HG03159 (cell line): ENCODE data around the gene ATP6V1D.
"Not testable (repeated sequence)": the region's sequence is repeated elsewhere in the genome, so short reads cannot be mapped to it uniquely, and the experiment has no call there.

Experiments
- ATAC-seq: cut with Tn5 transposase; IDR thresholded peaks from one replicate; pipeline ENCODE4 v1.9.1; 2021; ENCODE audit warnings: mild to moderate bottlenecking, moderate library complexity; ENCODE audit not compliant: unreplicated experiment

Gene ATP6V1D

DNA sequence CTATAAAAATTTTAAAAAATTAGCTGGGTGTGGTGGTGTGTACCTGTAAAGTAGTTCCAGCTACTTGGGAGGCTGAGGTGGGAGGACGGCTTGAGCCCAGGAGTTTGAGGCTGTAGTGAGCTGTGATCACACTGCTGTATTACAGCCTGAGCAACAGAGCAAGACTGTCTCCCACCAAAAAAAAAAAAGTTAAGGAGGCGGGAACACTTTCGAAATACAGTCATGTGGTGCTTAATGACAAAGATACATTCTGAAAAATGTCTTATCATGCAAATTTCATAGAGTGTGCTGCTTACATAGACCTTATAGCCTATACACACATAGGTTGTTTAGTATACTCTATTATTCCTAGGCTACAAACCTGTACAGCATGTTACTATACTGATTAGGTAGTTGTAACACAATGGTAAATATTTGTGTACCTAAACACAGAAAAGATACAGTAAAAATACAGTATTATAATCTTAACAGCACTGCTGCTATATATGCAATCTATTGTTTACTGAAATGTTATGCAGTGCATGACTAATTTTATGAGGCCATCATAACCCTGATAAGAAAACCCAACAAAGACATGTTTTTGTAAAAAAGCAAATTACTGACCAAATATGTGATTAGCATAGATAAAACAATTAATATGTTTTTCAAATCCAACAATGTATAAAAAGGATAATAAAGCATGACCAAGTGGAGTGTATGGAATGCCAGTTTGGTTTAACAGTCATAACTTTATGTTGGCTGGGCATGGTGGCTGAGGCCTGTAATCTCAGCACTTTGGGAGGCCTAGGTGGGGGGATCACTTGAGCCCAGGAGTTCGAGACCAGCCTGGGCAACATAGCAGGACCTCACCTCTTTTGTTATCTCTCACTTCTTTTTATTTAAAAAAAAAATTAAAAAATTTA is 11.9 kb upstream of the ATP6V1D start:
- no peak for ATAC-seq

DNA sequence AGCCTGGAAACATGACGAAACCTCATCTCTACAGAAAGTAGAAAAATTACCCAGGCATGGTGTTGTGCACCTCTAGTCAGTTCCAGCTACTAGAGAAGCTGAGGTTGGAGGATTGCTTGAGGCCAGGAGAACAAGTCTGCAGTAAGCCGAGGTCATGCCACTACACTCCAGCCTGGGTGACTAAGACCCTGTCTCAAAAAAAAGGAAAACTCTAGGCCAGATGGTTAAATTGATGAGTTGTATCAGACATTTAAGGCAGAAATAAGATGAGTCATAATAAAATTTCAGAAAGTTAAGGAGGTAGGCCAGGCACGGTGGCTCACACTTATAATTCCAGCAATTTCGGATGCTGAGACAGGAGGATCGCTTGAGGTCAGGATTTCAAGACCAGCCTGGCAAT is 11.2 kb upstream of the ATP6V1D start:
- ATAC-seq: no peak

DNA sequence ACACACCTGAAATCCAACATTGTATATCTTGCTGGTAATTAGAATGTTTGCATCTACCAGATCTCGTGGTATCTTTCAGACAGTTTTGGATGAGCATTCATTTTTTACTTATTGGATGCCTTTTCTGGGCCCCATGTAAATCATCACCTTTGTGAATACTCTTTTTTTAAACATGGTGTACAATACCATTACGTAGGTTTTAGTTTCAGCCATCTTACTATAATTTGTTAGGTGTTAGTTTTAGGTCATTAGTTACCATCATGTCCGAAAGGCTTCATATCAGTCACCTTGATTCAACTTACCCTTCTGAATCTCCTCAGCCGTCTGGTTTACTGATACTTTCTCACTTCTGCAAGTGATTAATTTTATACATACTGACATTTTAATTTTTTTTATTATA is 5.9 kb upstream of the ATP6V1D start:
- no peak for ATAC-seq

DNA sequence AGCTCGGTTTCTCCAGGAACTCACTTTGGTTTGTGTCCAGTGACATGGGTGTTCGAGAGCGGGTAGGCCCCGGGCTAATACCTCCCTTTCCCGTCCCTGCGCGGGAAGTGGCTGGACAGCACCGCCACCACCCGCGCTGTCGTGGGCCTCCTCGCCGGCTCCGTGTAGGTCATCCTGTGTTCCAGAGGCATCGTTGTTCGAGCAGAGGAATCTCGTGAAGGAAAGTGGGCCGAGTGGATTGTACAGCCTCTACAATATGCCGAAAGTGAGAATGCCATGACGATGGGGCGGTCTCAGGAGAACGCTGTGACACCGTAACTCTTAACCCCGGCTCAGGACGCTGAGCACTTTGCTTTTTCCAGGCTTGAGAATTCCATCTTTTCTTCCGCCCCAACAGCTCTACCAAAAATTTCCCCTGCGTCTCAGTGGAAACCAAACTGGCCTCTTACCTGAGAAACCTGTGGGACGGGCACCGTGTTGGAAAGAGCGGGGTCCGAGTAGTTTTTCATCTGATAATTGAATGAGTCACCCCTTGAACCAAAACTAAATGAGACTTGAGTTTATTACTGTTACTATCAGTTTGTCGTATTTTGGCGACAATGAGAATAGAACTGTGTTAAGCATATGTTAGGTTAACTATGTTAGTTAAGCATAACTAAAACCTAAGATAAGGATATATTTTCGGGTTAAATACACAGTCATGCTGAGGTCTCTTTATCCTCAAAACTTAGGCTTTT is 1.0 kb upstream of the ATP6V1D start:
- peak; percentile 20 for ATAC-seq

DNA sequence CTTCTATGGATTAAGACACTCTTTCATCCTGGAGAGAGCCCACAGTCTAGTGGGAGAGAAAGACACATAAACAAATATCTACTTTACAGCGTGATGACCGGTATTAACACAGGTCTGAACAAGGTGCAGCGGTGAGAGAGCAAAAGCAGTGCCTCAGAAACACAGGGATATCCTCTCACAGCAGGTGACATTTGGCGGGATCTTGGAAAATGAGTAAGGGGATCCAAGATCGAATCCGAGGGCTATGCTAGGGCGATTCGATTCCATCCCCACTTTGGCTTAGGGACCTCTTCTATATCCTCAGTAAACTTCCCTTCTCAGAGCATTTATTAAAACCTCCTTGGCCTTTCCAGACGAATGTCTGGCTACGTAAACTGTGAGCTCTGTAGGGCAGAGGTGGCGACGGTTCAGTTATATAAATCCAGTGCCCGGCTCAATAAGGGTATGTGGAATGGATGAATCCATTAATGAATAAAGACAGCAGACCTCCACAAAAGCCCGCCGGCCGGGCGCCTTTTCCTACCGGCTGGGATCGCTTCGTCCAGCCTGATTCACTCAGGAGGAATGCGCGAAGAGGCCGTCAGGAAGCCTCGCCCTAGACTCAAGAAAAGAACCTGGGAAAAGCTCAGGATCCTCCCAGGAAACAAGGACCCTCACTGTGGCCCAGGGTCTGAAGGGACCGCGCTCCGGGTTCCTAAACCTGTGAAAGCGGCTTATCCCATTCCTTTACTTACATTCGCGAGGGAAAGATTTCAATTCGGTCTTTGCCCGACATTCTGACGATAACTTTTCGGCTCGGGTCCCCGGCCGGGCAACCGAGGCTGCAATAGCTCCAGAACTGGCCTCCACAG is 455 bp downstream of the ATP6V1D start:
- no peak for ATAC-seq

DNA sequence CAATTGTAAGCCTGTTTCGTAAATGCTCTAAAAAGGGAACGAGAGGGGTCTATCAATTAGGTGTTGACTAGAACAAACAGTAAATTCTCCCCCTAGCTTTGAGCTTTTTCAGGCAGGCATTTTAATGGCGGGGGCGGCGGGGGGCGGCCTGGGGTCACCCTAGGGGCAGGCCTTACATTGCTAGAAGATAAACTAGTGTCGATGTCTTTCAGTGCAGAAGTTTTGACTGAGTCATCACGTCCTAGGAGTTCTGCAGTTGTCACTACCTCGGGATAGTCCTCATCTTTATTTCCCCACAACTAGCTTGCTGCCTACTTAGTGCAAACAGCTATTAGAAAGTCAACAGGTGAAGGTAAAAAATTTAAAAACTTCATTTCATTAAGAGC is 1.6 kb downstream of the ATP6V1D start:
- no peak for ATAC-seq

DNA sequence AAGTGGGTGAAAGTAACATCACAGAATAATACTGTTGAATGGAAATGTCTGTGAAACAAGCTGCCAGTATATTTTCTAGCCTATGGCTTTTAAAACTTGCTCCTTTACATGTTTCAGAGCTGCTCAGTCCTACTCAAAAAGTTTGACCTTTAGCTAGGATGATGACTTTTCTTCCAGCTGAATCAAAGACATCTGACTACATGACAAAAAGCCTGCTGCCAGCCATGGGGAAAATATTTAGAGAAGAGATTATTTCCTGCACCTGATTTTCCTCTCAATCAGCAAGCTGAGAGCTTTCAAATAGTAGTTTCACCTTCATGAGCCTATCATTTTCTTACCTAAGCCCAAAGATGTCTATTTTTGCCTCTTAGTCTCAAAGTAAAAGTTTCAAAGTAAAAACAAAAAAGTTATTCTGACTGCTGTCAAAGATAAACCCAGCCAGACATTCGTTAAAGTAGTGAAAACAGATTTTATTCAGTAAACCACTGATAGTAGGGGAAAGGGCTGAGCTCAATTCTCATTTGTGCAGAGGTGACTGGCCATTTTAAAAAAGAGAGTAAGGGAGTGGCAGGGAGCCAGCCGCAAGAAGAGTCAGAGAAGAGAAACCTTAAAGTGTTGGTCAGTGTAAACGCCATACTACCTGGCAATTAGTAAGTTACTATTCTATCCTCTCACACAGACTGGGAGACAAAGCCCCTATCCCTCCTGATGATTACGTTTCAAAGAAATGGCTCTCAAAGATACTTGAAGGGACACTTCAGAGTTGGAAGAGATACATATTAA is 2.2 kb downstream of the ATP6V1D start:
- no peak for ATAC-seq

DNA sequence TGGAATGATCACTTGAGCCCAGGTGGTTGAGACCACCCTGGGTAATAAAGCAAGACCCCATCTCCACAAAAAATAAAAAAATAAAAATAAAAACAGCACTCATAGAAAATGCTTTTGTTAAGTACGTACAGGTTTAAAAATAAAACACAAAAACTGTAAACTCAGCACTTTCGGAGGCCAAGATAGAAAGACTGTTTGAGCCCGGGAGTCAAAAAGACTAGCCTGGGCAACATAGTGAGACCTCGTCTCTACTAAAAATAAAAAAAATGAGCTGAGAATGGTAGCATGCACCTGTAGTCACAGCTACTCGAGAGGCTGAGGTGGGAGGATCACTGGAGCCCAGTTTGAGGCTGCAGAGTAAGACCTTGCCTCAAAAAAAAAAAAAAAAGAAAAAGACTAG is 7.5 kb downstream of the ATP6V1D start:
- no peak for ATAC-seq

DNA sequence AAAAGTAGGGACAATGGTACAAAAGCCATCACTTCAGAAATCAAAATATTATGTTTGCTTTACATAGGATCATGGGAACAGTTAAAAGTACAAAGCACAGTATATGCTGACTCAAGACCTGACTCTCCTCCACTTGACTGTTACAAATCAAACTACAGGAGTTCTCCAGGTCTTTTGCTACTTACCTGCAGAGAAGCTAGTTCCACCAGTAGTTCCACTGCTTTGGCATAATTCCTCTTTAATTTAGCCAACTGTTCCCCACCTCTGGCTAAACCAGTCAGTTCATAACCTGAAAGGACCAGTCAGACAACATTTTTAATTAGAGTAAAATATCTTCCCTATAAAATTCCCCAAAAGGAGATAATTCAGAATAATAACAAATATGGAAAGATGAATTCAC is 14.0 kb downstream of the ATP6V1D start:
- ATAC-seq: no peak

DNA sequence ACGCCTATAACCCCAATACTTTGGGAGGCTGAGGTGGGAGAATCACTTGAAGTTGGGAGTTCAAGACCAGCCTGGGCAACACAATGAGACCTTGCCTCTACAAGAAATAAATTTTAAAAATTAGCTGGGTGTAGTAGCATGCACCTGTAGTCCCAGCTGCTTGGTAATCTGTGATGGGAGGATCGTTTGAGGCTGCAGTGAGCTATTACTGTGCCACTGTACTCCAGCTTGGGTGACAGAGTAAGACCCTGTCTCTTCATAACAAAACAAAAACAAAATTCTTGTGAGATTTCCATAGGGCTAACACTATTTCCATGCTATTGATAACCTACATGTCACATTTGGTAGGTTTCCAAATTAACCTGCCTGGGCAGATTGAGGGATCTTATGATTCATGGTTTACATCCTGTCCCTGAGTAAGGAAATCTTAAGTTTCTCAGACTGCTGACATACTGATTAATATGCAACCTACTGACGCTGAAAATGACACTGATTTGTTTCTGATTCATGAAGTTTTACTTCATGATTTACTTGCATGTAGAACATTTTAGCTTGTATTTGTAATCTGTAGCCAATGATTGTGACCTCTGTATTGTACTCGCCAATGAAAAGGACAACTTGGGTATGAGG is 15.9 kb downstream of the ATP6V1D start:
- no peak for ATAC-seq

DNA sequence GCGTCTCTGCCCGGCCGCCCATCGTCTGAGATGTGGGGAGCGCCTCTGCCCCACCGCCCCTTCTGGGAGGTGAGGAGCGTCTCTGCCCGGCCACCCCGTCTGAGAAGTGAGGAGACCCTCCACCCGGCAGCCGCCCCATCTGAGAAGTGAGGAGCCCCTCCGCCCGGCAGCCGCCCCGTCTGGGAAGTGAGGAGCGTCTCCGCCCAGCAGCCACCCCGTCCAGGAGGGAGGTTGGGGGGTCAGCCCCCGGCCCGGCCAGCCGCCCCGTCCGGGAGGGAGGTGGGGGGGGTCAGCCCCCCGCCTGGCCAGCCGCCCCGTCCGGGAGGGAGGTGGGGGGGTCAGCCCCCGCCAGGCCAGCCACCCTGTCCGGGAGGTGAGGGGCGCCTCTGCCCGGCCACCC is 18.4 kb downstream of the ATP6V1D start:
- not testable (repeated sequence) for ATAC-seq

DNA sequence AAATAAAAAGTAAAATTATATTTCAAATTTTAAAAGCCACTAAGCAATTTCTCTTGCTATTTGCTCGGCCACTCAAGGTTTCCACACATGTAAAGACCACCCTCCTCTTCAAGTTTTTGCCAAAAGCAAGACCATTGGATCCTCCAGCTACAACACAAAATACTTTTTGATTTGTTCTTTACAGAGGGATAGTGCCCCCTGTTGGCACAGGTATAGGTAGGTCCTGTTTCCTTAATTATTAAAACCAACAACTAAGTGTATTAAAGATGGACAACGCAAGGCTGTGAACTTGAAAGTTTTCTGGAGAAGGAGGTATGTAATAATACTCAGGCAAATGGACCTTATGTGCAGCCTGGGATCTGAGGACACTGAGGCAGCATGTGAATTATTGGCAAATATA is 23.8 kb downstream of the ATP6V1D start:
- ATAC-seq: no peak

DNA sequence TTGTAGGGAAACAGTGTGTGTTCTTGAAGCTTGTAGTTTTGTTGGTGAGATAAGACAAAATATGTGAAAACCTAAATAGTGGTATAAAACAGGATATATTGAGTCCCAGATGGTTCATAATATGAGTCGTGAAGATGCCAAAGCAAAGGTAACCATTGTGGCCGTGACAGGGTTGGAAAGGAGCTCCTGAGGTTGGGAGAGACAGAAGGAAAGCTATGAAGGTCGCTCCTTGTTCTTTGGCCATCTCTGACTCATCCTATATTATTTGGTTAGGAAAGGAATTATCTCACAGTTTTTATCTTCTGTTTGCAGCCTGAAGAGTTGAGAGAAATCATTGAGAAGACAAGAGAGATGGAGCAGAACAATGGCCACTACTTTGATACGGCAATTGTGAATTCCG is 27.1 kb downstream of the ATP6V1D start:
- no peak for ATAC-seq

DNA sequence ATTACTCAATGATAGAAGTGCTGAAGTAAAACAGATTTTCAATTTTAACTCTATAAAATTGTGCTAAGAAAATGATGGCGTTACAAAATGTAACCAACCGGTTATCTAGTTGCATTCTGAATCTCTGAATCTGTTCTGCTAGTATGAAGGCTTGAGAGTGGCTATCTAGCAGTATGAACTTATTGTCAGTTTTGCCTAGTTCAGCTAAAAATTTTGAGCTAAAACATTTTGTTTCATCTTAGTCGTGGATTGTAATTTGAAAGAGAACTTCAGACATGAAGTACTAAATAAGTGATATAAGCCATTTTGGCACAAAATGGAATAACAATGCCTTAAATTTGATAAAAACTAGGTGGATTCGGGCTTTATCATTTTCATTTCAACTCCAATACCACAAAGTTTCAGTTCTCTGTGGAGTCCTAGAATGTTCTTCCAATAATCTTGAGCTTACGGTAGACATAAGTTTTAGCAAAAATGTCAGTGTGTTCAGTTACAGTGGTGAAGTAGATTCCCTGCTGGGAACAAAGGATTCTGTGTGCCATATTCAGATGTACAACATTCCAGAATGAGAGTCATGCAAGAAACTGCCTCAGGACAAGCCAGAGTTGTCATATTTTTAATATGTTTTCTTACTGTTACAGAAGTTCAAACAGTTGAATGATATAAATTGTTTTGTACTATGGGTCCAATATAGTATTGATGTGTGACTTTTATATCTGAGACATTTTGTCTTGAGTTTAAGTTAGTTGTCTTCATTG is 28.1 kb downstream of the ATP6V1D start:
- no peak for ATAC-seq

DNA sequence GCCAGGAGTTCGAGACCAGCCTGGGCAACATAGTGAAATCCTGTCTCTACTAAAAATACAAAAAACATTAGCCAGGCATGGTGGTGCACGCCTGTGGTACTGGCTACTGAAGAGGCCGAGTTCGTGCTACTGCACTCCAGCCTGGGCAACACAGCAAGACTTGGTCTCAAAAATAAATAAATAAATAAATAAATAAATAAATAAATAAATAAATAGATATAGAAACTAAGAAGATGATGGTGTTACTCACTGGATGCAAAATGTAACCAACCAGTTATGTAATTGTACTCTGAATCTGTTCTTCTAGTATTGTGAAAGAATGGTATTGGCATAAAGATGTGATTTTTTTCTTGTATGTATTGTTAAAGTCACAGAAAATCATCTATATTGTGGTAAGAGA is 29.9 kb downstream of the ATP6V1D start:
- ATAC-seq: not testable (repeated sequence)

DNA sequence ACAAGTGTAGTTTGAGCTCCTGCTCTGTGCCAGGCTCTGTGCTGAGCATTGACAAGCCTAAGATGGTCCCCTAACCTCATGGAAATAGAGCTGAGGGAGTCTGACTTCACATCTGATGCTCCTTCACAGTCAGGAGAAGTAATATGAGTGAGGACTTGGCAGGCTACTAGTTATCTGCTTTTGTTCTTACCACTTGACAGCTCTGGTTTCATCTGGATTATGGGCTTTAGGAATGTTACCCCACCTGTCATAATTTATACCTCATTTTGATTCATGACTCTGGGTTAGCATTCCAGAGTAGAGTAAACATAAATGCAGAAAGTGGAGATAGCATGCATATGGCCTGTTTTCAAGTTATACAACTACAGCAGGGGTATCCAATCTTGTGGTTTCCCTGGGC is 40.5 kb downstream of the ATP6V1D start:
- ATAC-seq: no peak

DNA sequence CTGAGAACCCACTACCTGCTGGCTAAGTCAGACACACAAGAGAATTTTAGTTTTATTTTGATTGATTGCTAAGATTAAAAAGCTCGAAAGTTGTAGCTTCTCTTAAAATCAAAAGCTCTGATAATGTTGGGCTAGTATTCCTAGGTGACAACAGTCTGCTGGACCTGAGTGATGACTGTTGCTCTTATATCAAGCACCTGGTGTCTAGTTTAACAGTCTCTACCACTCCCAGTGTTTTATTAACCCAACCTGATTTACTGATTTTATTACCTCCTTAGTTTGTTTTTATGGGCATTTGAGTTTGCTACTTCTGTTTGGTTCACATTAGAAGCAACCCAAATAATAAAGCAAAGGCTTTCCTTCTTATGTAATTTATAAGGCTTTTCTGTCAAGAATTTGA is 41.8 kb downstream of the ATP6V1D start:
- no peak for ATAC-seq

DNA sequence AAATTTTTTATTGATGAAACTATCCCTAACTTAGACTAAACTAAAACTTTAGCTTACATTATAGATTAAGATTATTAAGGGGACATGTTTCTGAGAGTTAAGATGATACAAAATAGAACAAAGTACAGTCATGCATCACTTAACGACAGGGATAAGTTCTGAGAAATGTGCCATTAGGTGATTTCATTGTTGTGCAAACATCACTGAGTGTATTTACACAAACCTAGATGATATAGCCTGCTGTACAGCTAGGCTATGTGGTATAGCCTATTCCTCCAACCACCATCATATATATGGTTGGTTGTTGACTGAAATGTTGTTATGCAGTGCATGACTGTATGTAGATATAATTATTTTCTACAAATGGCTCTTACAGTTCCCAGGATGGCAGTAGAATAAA is 46.5 kb downstream of the ATP6V1D start:
- ATAC-seq: no peak

DNA sequence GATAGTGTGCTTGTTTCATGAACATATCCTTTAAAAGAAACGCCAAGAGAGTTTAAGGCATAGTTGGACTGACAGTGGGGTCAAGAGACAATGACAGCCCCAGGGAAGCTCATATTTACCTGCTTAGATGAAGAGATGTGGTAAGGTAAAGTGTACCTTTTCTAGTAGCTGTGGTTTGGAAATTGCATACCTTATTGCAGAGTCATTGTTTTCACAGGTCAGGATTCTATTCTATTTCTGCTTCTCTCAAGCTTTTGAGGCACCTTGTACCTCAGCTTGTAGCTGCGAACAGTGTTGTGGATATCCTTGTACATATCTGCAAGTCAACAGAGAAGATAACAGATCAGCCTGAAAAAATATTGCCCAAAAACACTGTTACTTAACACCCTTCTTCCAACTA is 47.7 kb downstream of the ATP6V1D start:
- ATAC-seq: no peak
